ACHN (cell line): ENCODE results near the gene GALNT13.

Experiments
- DNase-seq: peaks from one replicate; pipeline ENCODE4 v3.0.0-alpha.2; 2015
- in situ Hi-C: cut with HindIII; loops from 2 replicates; pipeline ENCODE4 v1.10.0; 2017; ENCODE audit warnings: low sequenced_read_pairs, low pct_ligation_motif_present, low pct_unique_long_range_greater_than_20kb

GALNT13 gene

DNA sequence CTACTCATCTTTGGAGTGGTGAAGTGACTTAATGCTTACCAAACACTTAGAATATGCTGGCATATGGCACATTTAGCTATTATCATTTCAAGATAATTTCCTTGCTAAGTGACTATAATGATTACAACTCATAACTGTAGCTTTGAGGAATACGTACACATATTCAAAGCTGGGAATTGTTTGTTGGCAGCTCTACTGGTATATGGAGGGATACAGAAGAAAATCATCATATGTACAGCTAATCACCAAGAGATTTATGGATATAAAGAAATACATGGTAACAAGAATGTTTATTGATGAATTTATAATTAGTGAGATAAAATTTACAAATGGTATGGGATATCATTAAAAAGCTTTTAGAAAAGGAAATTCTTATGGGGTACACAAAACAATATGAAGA is 207.2 kb downstream of the GALNT13 start:
- in situ Hi-C loops = no loop called here
- no peak for DNase-seq

- no peak for DNase-seq
- in situ Hi-C loops = no loop called here
Measured at GRCh38 chr2:154092571-154092970, 220.8 kb downstream of the GALNT13 start.

- in situ Hi-C loops = no loop called here
- DNase-seq = no peak
Measured at GRCh38 chr2:154093856-154094255, 222.1 kb downstream of the GALNT13 start.

GRCh38 chr2:154097833-154098398 is 226.2 kb downstream of the GALNT13 start:
- in situ Hi-C loops = no loop called here
- DNase-seq = no peak

GRCh38 chr2:154120706-154121105 is 249.0 kb downstream of the GALNT13 start:
- in situ Hi-C loops = no loop called here

GRCh38 chr2:154125891-154126290 is 254.2 kb downstream of the GALNT13 start:
- DNase-seq = no peak

More at GRCh38 chr2:154120706-154121105, 249.0 kb downstream of the GALNT13 start:
- no peak for DNase-seq

DNA sequence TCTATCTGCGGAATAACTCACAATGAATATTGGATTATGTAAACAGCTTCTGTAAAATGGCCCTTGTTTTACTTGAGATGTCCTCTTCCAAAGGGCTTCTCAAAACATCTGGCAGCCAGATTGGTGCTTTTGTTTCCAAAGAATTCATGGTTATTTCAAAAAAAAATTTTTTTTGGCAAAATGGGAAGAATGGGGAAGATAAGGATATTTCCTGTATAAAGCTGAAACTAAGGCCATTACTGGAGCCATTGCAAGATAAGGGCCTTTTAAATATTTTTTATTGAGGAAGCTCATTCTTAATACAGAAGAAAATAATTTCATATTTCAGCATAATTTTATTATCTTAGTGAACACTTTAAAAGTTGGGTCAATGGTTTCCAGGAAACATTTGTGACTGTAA is 259.1 kb downstream of the GALNT13 start:
- no peak for DNase-seq
- in situ Hi-C loops = no loop called here

More at GRCh38 chr2:154125891-154126290, 254.2 kb downstream of the GALNT13 start:
- in situ Hi-C loops = no loop called here

DNA sequence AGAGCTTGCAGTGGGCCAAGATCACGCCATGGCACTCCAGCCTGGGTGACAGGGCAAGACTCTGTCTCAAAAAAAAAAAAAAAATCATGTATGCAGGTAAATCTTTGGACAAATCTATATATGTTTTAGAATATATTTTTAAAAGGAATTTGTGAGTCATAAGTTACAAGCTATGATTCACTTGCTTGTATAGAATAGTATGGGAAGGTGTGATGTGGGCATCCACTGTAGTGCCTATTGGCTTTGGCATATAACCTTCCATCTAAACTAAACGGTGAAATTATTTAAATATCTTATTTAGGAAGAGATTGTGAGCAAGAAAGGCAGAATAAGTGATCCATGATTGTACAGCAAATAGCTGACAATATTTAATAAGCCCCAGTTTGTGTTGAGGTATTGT is 261.1 kb downstream of the GALNT13 start:
- no peak for DNase-seq
- in situ Hi-C loops = no loop called here

DNA sequence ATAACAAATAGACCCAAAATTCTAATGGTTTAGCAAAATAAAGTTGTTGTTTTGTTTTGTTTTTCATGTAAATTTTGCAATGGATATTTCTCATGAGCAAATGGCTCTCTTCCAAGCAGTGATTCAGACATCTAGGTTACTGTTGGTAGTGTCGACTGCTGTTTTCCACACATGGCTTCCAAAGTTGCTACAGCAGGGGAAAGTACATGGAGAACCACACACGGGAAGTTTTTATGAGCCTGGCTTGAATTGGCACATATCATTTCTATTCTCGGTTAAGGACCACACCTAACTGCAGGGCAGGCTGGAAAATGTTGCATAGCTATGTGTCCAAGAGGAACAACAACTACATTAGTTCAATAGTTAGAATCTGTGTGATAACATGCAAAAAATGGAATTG is 262.1 kb downstream of the GALNT13 start:
- no peak for DNase-seq
- in situ Hi-C loops = no loop called here

DNA sequence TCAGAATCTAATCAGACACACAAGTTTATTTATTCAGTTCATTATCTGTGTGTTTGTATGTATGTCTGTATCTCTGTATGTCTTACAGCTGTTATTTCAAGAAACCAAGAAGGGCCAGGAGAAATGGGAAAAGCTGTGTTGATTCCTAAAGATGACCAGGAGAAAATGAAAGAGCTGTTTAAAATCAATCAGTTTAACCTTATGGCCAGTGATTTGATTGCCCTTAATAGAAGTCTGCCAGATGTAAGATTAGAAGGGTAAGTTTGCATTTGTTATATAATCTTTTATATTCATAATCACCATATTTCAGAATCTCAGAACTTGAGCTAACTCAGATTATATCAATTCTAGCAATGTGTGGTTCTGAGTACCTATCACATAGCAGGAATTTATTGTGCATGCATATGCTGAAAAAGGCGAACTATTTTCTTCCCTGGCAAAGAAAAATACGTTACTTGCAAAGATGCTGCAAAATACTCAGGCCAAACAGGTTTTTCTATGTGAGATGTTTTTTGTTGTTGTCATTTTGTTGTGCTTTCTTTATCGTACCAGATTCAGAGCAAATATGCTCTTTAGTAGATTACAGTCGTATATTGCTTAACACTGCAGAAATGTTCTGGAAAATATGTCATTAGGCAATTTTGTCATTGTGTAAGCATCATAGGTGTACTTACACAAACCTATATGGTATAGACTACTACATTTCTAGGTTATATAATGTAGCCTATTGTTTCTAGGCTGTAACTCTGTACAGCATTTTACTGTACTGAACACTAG is 268.7 kb downstream of the GALNT13 start:
- in situ Hi-C loops = no loop called here
- no peak for DNase-seq

DNA sequence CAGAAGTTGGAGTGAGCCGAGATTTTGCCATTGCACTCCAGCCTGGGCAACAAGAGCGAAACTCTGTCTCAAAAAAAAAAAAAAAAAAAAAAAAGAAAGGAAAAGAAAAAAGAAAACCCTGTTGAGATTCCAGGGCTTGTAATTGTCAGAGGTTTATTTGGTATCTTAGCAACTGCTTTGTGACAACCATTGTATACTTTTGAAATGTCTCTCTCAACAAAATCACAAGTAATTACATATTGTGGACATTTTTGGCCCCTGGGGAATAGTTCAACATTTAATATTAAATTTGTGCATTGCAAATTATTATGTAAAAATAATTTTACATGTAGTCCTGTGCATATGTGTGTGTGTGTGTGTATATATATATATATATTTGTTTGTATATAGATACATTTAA is 270.8 kb downstream of the GALNT13 start:
- in situ Hi-C loops = no loop called here
- DNase-seq = no peak

GRCh38 chr2:154143105-154143504 is 271.4 kb downstream of the GALNT13 start:
- in situ Hi-C loops = no loop called here
- no peak for DNase-seq

- in situ Hi-C loops = no loop called here
- DNase-seq = no peak
Measured at GRCh38 chr2:154158101-154158500, 286.4 kb downstream of the GALNT13 start.

DNA sequence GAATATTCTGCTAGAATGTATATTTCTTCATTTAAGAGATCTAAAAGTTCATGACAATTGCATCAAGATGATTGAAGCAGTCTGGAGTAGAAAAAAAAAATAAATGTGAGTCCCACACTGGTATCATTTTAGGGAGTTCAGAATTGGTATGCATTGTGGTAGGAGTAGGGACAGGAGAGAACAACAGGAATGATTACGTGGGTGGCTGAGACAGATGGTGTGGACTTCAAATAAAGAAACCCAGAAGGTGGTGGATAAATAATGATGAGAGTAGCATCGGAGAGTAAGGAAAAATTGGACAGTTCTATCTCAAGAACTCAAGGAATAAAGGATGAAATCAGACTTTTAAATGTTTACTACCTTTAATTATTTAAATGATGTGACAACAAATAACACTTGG is 289.6 kb downstream of the GALNT13 start:
- in situ Hi-C loops = no loop called here
- DNase-seq = no peak

DNA sequence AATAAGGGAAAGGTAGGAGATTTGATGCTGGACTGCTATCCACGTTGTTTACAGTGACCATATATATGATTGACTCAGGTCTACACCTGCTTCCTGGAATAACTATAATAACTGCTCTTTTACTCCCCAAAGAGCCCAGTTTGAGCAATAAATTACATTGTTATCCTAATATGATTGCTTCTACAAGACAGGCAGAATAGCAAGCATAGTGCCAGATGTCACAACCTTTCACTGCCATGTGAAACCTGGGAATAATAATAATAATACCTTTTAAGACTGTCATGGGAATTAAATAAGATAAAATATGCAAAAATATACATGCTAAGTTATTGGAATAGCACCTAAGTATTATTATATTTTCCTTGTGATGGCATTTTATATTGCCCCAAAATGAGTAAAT is 298.7 kb downstream of the GALNT13 start:
- in situ Hi-C loops = no loop called here
- DNase-seq = no peak

- no peak for DNase-seq
- in situ Hi-C loops = no loop called here
Measured at GRCh38 chr2:154173164-154173563, 301.4 kb downstream of the GALNT13 start.

GRCh38 chr2:154173919-154174318 is 302.2 kb downstream of the GALNT13 start:
- in situ Hi-C loops = no loop called here
- DNase-seq = no peak

DNA sequence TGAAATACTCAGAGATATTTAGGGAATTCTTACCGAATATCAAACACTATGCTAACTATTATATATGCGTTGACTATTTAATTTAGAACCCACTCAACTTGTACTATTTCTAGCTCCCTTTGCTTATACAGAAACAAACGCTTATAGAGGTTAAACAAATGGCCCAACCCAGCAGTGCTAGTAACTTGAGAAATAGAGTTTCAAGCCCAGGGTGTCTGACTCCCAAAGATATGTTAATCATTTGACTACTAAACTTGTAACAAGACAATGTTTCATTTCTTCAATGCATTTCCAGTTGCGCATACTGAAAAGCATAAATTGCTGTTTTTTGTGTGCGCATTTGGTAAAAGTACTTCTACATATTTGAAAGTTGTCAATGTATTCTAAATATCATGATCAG is 310.3 kb downstream of the GALNT13 start:
- DNase-seq = no peak
- in situ Hi-C loops = no loop called here

DNA sequence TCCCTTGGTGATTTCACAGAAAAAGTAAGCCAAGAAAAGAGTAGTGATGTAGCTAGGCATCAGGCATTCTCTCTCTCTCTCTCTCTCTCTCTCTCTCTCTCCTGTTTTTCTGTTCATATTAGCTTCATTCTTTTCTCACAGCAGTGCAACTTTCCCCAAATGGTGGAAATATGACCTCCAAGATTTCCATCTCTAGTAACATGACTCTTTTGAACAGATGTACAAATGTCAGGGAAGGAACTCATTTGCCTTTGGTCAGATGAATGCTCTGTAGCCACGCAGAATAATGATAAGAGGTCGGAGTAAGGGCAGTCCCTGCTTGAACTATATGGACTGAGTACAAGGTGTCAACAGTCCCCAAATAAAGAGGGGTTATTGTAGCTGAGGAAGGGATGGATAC is 316.2 kb downstream of the GALNT13 start:
- in situ Hi-C loops = no loop called here
- DNase-seq = no peak

DNA sequence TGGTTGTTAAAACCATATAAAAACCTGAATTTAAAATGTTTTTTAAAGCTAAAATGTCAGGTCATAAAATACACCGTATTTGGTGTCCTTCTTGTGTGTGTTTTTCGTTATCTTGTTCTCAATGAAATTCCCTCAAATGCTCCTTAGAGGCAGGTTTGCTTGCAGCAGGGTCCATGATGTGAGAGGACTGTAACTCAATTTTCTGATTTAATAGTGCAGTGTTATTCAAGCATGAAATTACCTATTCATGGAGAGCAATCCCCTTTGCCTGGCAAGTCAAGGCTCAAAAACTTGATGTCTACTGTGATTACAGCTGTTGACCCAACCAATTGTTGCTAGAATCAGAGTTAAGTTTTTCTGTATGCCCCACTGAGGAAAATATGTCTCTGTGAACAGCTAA is 318.2 kb downstream of the GALNT13 start:
- DNase-seq = no peak
- in situ Hi-C loops = no loop called here
